Osteocyte (in vitro differentiated cells): ENCODE data around the gene CDH20. TPM values are rescaled to one million over a fixed set of nuclear protein-coding genes. Genes with fewer than 3 reads are reported as not detected.

Source experiments
- DNase-seq: peaks from one replicate; pipeline ENCODE4 v3.0.0; 2021; ENCODE audit warnings: mixed read lengths; ENCODE audit not compliant: unreplicated experiment; ENCODE audit errors: extremely low spot score
- H3K27ac Mint-ChIP-seq: one replicate; pipeline ENCODE4 v1.8.0; 2021; ENCODE audit warnings: mild to moderate bottlenecking, mixed read lengths; ENCODE audit not compliant: unreplicated experiment
- H3K27me3 Mint-ChIP-seq: one replicate; pipeline ENCODE4 v1.8.0; 2021; ENCODE audit warnings: mixed read lengths; ENCODE audit not compliant: unreplicated experiment
- H3K36me3 Mint-ChIP-seq: one replicate; pipeline ENCODE4 v1.8.0; 2021; ENCODE audit warnings: mixed read lengths; ENCODE audit not compliant: unreplicated experiment
- H3K4me1 Mint-ChIP-seq: one replicate; pipeline ENCODE4 v1.8.0; 2021; ENCODE audit warnings: mixed read lengths; ENCODE audit not compliant: unreplicated experiment
- H3K4me3 Mint-ChIP-seq: one replicate; pipeline ENCODE4 v1.8.0; 2021; ENCODE audit warnings: mild to moderate bottlenecking, moderate library complexity, mixed read lengths; ENCODE audit not compliant: unreplicated experiment
- H3K9me3 Mint-ChIP-seq: one replicate; pipeline ENCODE4 v1.8.0; 2021; ENCODE audit warnings: mixed read lengths; ENCODE audit not compliant: unreplicated experiment
- total RNA-seq: library from RNA; stranded (reverse); gene quantifications from 2 replicates; pipeline ENCODE4 v1.2.1, GENCODE V29; 2021
- TF ChIP-seq, protein P1 (sequence below): fragments of 200-600 bp; sonication (generic); IDR thresholded peaks from 2 replicates; pipeline ENCODE4 v1.5.0; 2021; ENCODE audit warnings: antibody characterized with exemption, mild to moderate bottlenecking, moderate library complexity

Gene CDH20
- total RNA-seq, 1 donor from 2014 or later, result not detected

DNA sequence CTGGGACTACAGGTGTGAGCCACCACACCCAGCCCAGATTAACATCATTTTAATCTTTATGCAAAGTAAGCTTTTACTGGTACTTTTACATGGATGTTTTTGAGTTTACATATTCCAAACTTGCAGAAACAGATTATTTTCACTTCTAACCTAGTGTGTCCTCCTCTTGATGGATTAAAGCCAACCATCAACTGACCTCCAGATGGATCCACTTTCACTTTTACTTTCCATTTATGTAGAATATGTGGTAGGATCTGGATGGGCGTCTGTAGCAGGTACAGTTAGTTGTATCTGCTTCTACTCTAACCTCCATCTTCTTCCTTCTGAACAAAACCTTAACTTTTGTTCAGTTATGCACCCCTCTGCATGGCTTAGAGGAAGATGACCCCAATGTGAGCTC, 264.1 kb downstream of the CDH20 start:
- Mint-ChIP-seq H3K9me3 (no peaks in the 10 kb centered on the region), H3K27me3 (no peaks in the 10 kb centered on the region), H3K27ac (no peak overlapping the region), H3K4me3 (no peak overlapping the region), H3K4me1 (peaks cover 54% of the 10 kb centered on the region), H3K36me3 (no peaks in the 10 kb centered on the region)
- no peak for DNase-seq
- TF ChIP-seq, protein P1, sequence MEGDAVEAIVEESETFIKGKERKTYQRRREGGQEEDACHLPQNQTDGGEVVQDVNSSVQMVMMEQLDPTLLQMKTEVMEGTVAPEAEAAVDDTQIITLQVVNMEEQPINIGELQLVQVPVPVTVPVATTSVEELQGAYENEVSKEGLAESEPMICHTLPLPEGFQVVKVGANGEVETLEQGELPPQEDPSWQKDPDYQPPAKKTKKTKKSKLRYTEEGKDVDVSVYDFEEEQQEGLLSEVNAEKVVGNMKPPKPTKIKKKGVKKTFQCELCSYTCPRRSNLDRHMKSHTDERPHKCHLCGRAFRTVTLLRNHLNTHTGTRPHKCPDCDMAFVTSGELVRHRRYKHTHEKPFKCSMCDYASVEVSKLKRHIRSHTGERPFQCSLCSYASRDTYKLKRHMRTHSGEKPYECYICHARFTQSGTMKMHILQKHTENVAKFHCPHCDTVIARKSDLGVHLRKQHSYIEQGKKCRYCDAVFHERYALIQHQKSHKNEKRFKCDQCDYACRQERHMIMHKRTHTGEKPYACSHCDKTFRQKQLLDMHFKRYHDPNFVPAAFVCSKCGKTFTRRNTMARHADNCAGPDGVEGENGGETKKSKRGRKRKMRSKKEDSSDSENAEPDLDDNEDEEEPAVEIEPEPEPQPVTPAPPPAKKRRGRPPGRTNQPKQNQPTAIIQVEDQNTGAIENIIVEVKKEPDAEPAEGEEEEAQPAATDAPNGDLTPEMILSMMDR, result no peak

DNA sequence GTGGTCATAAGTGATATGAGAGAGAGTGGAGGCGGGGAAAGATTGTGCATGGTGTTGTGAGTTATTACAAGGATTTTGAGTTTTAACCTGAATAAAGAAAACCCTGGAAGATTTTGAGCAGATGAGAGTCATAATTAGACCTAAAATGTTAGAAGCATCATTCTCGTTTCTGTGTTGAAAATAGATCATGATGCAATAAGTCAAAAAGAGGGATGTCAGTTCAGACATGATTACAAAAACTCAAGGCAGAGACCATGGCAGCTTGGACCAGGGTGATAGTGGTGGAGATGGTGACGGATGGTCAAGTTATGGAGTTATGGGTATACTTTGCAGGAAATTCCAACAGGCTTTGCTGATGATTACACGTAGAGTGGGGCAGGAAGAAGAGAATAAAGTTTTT, 267.2 kb downstream of the CDH20 start:
- TF ChIP-seq, protein P1, result no peak
- no peaks in the 10 kb centered on the region for H3K27me3 Mint-ChIP-seq
- H3K4me1 Mint-ChIP-seq, result peaks cover 79% of the 10 kb centered on the region
- H3K27ac Mint-ChIP-seq, result no peak overlapping the region
- no peak overlapping the region for H3K4me3 Mint-ChIP-seq
- peaks cover 5% of the 10 kb centered on the region for H3K36me3 Mint-ChIP-seq
- no peak for DNase-seq
- no peaks in the 10 kb centered on the region for H3K9me3 Mint-ChIP-seq

DNA sequence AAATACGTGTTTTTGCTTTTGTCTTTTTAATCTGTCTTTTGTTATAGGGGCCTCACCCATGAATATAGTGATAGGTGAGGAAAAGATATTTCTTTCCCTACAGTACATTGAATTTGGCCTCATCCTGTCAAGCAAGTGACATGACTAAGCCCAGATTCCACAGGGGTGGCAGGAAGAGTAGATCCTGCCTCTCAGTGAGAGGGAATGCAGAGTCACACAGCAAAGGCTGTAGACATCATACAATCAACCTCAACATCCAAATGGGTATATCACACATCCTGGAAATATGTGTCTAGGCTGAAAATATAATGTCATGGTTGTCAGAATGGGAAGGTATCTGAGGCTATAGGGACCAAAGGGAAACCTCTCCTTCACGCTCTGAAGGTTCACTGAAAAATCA, 269.6 kb downstream of the CDH20 start:
- Mint-ChIP-seq H3K36me3 (peaks cover 5% of the 10 kb centered on the region), H3K27me3 (no peaks in the 10 kb centered on the region), H3K27ac (peak overlapping the region; percentile 6), H3K4me3 (no peak overlapping the region), H3K4me1 (peaks cover 78% of the 10 kb centered on the region), H3K9me3 (no peaks in the 10 kb centered on the region)
- TF ChIP-seq, protein P1, result no peak
- no peak for DNase-seq
